Suprapubic skin (tissue), 3 donors: ENCODE results near the gene APOBEC3H.

Experiments used
- CTCF ChIP-seq, 2 donors: fragments of 200-600 bp in 1 of 2; fragments of 450-650 bp in 1 of 2; sonication (generic) in 1 of 2; IDR thresholded peaks; one replicate each; pipeline ENCODE4 v1.5.1; 2016 to 2019; ENCODE audit warnings: antibody characterized with exemption in 2 of 2, mild to moderate bottlenecking in 1 of 2, moderate library complexity in 1 of 2
- POLR2A ChIP-seq, 2 donors: fragments of 450-650 bp; IDR thresholded peaks; one replicate each; pipeline ENCODE4 v1.6.1; 2017; ENCODE audit warnings: antibody characterized with exemption in 2 of 2, mild to moderate bottlenecking in 2 of 2, moderate library complexity in 2 of 2

- no peak for TF ChIP-seq CTCF (IDR thresholded peaks at IDR 0.05)
- TF ChIP-seq POLR2A (IDR thresholded peaks at IDR 0.05), result no peak
These were observed 4.2 kb downstream of the APOBEC3H start for GRCh38 chr22:39101226-39101625.
